AG09309 (cell line): ENCODE data around the gene ABHD12.
"Not testable (repeated sequence)": the region's sequence is repeated elsewhere in the genome, so short reads cannot be mapped to it uniquely, and the experiment has no call there.

Experiments used
- DNase-seq: peaks from one replicate; pipeline ENCODE4 v3.0.0-alpha.2; 2010; ENCODE audit warnings: low read depth
- H3K4me3 ChIP-seq: 2 replicates; pipeline ENCODE4 v1.5.1; 2011; ENCODE audit warnings: mild to moderate bottlenecking, low read depth, low read length, moderate library complexity; ENCODE audit not compliant: control insufficient read depth
- CTCF ChIP-seq: IDR thresholded peaks from 2 replicates; pipeline ENCODE4 v1.5.1; 2011; ENCODE audit warnings: mild to moderate bottlenecking, low read depth, low read length, inconsistent platforms; ENCODE audit not compliant: insufficient read depth, control insufficient read depth; ENCODE audit errors: missing control alignments

ABHD12 gene

DNA sequence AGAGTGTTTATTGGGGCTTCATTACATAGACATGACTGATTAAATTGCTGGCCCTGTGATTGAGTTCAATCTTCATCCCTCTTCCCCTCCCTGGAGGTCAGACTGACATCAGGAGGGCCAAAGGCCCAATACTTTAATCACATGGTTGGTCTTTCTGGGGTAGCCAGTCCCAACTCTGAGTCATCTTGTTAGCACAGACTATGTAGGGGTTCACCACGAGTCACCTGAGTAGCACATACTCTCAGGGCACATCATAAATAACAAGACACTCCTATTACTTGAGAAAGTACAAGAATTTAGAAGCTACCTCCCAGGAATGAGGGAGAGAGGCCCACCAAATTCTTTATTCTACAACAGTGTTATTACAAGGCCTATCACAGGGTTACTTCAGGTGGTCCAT, 28.1 kb upstream of the ABHD12 start:
- no peak overlapping the region for H3K4me3 ChIP-seq
- no peak for TF ChIP-seq CTCF
- no peak for DNase-seq

DNA sequence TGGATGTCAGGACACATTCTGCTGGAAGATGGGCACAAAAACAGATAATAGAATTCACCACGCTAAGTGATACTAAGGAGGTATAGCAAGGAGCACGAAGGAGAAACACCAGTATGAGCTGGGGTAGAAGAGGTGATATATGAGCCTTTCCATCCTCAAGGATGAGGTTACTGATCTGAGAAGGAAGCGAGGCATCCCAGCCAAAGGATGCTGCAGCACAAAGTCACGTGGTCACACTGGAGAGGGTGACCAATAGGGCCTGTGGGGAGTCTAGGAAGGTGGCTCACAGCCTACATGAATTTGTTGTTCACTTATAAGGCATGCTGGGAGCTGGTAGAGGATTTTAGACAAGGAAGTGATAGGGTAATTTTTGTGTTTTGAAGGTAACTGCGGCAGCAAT, 18.3 kb upstream of the ABHD12 start:
- TF ChIP-seq CTCF = no peak
- H3K4me3 ChIP-seq = no peak overlapping the region
- DNase-seq = no peak

- peak overlapping the region; percentile 82 for H3K4me3 ChIP-seq
- DNase-seq = no peak
- TF ChIP-seq CTCF = no peak
These were observed 17.5 kb upstream of the ABHD12 start for GRCh38 chr20:25408170-25408547.

GRCh38 chr20:25407311-25408169, 16.9 kb upstream of the ABHD12 start, which contains the start of gene GINS1:
GINS1 (plus strand) TSS chr20:25407673; CDS start chr20:25407821, 148 bp downstream.
- DNase-seq = peak; percentile 38
- no peak for TF ChIP-seq CTCF
- peak within 1 kb of the TSS; percentile 82 for H3K4me3 ChIP-seq

- H3K4me3 ChIP-seq = no peak overlapping the region
- TF ChIP-seq CTCF = no peak
- DNase-seq = no peak
These were observed 11.9 kb upstream of the ABHD12 start for GRCh38 chr20:25402583-25402982.

DNA sequence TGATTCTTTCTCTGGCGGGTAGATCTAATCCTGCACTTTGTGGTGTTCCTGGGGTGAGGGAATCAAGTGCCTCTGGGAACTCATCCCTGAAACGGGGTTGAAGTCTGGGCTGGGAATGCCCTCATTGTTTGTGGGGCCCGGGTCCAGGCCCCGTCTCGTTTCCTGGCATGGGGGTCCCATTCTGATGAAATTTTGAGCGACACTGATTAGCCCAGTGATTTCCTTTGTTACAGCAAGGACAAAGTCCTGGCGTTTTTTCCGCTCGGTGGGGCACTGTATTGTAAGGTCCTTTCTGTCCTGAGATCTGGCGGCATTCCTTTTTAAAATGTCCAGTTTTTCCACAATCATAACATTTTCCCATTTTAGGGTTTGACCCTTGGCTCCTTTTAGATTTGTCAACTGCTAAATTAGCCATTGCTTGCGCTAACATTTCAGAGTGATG, 9.7 kb upstream of the ABHD12 start:
- DNase-seq = not testable (repeated sequence)

GRCh38 chr20:25399037-25399430, 8.4 kb upstream of the ABHD12 start:
- no peak overlapping the region for H3K4me3 ChIP-seq
- TF ChIP-seq CTCF = peak; percentile 56
- peak; percentile 55 for DNase-seq

More for the DNA sequence above, 9.7 kb upstream of the ABHD12 start:
- not testable (repeated sequence) for H3K4me3 ChIP-seq
